HT-29 (cell line): ENCODE measurements around the gene FRK. TPM values are rescaled to one million over a fixed set of nuclear protein-coding genes. Genes with fewer than 3 reads are reported as not detected.
"Not testable (repeated sequence)": the region's sequence is repeated elsewhere in the genome, so short reads cannot be mapped to it uniquely, and the experiment has no call there.

Source experiments
- DNase-seq: peaks from one replicate; pipeline ENCODE4 v3.0.0-alpha.2; 2015; ENCODE audit warnings: low spot score
- total RNA-seq: library from RNA; depleted of rRNA; stranded (reverse); fragments of >200 nt; shearing (Covaris generic); gene quantifications from 2 replicates; pipeline ENCODE4 v1.2.3, GENCODE V29; 2014

FRK gene
- total RNA-seq, 1 experiment from 2014 or later, result 2.1 TPM

DNA sequence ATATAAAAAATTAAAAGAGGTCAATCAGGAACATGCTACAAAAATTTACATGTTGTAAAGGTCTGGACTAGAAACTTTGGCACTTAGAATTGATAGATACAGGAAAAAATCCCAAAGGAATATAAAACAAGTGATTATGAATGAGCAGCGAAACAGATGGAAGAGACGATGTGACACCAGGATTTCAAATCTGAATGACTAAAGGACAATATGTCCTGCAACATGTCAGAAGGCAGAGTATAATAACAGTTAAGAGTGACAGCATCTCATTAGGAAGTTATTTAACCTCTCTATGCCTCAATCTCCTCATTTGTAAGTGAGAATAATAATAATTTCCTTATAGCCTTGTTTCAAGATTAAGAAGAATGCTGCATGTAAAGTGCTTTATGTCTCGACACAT lies 50.3 kb downstream of the FRK start:
- DNase-seq, result no peak

DNA sequence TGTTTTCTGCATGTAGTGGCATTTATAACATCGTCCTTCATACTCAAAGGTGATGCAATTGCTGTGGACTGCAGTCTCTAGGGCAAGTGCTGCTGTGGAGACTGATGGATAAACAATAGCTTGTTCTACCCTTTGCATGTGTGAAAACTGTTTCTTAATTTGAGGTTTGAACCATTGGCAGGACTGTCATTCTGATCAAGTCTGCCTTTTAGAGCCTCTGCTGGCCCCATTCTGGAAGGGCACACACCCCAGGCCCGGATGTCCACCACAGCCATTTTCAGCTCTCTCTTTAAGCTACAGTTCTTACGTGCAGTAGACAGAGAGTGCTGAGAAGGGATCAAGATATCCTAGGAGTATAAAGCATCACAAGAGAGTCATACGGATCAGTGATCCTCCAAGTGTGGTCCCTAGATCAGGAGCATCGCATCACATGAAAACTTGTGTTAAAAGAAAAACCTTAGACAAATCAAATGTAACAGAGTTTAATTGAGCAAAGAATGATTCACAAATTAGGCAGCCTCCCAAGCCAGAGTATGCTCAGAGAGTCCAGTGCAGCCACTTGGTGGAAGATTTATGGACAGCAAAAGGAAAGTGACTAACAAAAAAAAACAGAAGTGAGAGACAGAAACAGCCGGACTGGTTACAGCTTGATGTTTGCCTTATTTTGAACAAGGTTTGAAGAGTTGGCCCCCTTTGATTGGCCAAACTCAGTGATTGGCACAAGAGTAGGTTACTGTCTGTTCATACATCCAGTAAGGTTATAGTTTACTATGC lies 52.0 kb downstream of the FRK start:
- DNase-seq, result no peak

DNA sequence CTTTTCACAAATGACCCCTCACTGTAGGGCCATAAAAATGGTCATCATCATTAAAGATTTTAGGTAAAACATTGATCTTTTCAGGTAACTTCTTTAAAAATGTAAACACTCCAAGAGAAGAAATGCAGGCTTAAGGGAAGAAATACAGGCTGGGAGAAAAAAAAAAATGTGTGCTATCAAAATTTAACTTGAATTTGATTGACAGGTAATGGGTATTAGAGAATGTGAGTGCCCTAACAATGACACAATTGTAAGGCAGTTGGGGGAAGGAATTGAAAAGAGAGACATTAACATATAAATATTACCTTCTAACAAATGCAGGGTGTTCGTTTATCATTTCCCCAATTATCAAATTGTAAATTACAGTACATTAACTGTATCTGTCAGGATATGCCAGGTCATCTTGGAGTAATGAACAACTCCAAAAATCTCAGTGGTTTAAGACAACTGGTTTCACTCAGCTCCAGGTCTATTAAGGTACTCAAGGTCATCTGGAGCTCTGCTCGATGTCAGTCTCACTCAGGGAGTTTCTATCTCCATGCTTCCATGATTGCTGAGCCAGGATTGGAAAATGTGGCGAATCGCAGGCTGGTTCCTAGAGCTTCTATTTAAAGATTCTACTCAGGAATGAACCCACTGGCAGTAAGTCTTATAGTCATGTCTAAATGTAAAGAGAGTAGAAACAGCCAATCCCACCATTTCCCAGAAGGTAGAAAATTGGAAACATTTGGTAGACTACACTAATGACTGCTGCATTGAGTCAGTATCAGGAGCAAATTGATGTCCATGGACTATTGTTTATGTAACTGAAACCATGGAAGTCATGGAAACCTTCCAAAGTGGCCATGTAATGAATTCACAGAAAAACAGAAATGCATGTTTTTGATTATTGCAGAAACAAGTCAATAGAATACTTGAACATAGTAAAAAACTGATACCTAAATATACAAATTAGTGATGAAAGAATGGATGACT lies 55.6 kb downstream of the FRK start:
- DNase-seq, result no peak

DNA sequence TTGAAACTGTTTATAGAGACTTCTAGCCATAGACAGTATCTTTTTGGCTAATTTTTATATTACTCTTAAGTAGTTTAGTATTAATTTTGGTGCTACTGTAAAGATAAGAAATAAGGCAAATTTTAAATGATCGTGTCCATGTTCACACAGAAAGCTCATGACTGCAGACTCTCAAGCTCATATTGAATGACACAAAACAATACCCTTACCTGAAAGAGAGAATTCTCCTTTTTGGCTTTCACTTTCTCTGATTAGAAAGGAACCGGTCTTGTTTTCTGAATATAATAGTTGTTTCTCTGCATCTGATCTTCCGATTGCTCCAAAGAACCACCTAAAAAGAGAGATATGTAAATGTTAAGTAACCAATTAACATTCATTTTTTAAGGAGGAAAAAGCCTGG lies 57.0 kb downstream of the FRK start:
- no peak for DNase-seq

DNA sequence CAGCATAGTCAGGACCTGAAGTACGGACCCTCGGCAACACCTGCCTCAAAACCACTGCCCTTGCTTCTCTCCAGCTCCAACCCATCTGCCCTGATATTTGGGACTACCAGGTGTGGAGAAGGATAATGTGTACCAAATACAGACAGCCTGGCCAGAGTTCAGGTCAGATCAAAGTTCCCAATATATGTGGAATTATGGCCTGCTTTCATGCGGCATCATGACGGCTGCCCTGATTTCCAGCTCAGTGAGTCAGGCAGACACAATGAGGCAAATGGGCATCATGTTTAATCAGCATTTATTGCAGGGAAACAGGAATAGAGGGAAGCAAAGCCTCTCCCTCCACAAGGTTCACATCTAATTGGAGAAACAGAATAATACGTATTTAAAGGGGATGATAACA lies 57.9 kb downstream of the FRK start:
- DNase-seq, result no peak

DNA sequence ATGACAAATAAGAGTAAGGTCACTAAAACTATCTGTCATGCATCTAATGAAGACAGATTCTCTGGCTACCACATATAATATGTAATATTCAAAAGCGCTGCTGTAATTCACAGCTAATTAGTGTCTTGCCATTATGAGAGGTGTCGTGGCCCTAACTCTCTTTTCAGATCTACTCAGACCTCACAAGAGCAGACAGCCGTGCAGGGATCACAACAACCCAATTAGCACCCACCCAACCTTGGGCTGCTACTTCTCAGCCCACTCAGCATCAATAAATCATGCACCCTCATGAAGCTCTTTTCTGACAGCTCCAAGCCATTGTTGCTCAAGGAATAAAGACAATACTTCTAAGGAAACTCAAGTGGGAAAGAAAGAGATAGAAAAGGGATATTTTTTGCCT lies 61.5 kb downstream of the FRK start:
- no peak for DNase-seq

DNA sequence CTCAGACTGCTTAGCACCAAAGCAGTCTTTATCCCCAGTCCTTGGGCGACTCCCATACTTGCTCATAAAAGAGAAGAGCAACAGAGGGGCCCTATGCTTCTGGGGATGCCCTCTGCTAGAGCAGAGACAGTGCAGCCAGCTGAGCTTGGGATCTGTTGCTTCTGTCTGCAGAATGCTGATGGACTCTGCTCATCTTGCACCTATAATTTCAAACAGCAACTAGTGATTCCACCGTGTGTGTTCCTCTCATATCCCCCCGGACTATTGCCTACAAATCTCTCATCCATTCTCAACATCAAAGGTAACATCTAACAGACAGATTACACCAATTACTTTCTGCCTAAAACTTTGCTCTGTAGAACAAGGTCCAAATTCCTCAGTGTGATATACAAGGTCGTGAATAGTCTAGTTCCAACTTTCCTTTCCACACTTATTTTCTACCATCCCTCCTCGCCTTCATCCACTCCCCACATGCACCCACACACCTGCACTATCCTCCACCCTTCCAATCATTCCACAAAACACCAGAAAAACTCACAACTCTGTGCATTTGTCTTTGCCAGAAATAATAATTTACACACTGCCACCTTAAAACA lies 62.6 kb downstream of the FRK start:
- DNase-seq, result no peak

DNA sequence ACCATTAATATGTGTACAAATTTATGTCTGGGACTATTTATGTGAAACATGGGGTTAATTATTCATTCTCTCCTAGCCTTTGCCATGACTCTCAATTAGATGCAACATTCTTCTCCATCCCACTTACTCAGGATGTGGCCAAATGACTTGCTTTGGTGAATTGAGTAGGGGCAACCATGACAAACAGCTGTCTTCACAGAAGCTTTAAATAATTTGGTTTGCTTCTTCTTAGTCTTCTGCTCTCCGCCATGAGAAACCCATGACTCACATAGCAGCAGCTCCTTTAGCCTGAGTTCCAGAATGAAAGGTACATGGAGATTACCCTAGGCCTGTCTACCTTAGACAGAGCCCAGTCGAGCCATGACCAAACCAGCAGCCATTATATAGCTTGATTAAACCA lies 74.7 kb downstream of the FRK start:
- no peak for DNase-seq

DNA sequence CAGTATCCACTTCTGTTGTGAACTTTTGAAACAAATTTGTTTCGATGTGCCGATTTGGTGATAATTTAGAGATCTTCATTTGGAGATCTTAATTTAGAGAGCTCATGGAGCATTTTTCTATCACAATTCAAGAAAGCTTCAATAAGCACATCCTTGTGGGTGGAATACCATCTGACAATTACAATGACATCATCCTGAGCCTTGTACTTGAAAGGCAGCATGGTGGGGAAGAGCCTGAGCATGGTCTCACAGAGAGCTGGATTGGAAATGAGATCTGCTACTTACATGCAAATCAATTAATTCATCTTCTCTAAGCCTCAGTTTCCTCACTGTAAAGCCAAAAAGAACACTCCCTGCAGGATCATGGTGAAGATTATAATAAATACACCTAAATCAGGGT lies 75.9 kb downstream of the FRK start:
- no peak for DNase-seq

DNA sequence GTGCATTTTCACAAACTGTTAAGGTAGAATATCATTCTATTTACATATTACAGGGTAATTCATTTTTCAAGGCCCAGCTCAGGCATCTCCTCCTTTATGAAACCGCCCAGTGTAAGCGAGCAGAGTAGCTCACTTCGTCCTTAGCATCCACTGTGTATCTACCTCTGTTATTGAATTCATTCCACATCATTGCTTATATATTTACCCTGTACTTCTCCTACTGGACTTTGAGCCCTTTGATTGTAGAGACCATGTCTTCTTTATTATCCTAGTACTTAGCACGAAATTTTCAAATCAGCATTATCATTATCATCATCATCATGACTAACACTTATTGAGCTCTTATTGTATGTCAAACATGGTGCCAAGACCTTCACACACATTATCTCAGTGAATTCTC lies 76.7 kb downstream of the FRK start:
- no peak for DNase-seq

DNA sequence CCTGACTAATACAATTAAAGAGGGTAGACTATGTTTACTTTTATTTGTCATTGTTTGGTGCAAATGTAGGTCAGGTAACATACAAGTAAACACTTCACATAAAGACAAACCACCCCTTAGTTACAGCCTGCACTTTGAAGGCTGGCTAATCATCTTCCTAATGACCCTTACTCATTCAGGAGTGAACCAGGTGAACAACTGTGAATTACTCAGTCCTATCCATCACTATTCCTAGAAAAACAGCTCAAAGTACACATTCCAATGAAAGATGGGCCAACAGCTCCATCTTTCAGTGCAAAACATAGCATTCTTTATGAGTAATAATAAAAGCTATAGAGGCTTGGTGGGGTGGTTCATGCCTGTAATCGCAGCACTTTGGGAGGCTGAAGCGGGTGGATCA lies 78.2 kb downstream of the FRK start:
- no peak for DNase-seq

DNA sequence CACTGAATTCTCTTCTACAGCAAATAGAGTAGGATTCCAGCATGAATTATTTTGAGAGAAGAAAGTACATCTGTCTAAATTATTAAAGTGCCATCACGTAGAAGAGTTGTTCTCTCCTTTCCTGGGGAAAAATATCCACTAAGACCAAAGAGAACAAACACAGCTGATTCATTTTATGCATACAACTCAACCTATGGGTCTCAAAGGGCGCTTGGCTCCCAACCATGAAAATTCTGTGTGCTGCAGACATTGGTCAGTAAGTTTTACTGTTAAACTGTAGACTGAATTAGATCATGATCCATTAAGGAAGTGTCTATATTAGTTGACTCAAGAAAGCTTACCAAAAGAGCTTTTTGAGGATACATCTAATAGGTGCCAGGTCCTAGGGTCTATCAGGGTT lies 83.5 kb downstream of the FRK start:
- DNase-seq, result no peak

DNA sequence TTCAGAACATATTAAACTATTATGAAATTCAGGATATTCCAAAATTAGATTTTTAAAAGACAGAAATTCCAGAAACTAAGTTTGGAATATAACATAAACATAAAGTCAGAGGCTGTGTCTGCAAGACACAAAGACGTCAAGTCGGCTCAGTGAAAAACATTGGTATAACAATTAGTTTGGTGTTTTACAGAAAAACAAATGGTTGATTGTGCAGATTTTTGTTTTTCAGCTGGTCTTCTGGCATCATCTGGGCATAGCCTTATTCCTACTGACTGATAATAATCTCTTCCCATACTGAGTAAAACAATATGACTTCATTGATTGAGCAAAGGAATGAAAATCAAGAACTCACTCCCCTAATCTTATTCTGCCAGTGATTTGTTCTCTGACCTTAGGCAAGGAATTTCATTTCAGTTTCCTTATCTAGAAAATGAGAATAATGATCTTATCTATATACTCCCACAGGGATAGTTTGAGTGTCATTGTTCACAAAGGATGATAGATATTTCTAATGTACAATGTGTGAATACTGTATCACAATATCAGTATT lies 84.3 kb downstream of the FRK start:
- DNase-seq, result no peak

DNA sequence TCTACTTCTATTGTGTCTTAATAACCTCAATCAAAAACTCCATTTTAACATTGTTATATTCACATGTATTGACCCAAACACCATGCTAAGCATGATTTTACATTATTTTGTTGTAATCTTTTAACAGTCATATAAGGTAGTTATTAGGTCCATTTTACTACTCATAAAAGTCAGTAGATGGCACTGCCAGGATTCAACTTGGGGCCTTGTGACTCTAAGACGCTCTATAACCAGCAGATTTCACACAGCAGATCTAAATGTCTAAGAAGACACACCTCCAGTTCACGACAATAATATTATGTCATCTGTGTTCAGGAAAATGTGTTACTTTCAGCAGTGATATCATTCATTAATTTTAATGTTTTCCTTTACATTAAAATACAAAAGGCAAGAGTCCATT lies 88.0 kb downstream of the FRK start:
- DNase-seq, result no peak

DNA sequence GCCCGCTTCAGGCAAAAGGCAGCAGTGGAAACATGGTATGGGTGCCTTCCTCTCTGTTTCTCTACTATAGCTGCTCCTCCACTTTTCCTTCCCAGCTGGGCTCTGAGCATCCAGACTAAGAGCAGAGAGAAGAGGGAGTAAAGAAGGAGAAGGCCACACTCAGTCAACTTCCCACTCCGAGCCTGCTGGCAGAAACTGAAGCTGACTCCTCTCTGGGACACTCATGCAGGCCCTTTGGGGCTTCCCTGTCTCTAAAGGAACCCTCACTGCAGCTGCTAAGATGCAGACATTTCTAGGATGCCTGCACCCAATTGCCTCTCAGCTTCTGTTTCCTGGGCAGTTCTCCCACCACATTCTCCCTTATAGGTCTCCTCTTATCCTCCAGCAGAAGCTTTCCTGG lies 88.9 kb downstream of the FRK start:
- no peak for DNase-seq

DNA sequence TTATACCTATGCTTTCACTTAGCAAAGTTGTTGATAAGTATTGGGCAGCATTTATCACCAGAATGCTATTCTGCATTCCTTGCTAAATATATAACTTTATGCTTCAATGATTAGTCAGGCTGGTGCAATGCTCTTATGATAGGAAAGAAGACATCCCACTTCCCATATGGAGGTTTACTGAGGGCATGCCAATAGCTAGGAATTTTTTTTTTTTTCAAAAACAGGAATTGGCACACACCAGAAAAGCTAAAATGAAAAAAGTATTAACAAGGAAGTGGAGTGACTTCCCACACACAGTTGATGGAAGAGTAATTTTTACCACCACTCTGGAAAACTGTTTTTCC lies 90.8 kb downstream of the FRK start:
- no peak for DNase-seq

DNA sequence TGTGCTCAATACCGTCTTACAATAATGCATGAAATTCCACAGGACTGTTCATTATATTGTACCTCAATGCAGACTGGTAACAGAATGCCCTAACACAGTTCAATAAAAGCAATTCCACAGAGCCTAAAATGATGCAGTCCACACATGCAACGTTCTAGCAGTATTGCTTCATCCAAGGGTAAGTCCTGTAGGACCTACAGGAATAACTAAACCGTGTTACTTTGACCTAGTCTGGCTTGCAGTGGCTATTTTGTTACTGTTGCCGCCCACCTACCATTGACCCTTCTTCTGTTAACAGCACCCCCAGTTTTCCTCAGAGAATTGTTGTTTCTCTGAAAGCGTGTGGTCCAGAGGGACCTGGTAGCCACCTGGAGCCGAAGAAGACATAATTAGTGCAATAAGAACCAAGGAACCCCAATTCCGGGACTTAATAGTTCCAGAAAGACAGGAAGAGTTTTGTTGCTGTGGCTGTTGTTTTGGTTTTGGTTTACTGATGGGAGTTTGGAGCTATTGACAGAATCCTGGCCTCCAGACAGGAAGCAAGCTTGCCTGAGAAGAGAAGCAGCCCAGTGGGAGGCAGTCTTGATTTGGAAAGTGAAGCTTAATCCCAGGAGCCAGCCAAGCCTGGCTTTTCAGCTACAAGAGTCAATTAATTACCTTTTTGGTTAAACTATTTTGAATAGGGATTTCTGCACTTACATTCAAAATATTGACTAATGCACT lies 91.3 kb downstream of the FRK start:
- DNase-seq, result no peak

DNA sequence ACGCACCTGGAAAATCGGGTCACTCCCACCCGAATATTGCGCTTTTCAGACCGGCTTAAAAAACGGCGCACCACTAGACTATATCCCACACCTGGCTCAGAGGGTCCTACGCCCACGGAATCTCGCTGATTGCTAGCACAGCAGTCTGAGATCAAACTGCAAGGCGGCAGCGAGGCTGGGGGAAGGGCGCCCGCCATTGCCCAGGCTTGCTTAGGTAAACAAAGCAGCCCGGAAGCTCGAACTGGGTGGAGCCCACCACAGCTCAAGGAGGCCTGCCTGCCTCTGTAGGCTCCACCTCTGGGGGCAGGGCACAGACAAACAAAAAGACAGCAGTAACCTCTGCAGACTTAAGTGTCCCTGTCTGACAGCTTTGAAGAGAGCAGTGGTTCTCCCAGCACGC lies 100.4 kb downstream of the FRK start:
- DNase-seq, result not testable (repeated sequence)

DNA sequence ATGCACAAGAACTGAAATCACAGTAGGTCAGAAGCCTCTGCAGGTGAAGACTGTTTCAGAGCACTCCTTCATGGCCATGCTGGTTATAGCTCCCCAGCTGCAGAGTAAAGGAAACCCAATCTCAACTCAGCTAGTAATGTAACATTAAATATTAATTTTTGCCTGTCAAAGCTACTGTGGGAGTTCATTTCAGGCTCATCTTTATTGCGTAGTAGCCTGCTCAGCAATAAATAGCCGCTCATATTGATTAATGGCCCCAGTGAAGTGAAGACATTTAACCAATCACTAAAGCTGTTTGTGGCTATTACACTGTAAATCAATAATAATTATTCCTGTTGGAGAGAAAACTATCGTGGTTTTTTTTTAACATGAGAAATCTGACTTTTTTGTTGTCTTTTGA lies 101.7 kb downstream of the FRK start:
- no peak for DNase-seq

DNA sequence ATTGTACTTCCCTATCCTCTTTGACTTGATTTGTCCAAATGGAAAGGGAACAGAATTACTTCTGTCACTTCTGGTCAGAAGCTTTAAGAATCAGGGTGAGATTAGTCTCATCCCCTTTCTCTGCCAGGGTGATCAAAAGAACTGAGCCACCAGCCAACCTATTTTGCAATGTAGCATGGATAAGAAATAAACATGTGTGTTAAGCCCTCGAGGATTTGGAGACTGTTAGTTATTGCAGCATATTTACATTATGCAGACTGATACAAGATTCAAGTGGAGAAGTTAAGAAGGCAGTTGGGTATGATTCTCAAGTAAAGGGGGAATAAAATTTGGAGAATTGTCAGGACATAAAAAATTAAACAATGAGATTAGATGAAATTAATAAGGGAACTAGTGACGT lies 106.0 kb downstream of the FRK start:
- DNase-seq, result no peak

DNA sequence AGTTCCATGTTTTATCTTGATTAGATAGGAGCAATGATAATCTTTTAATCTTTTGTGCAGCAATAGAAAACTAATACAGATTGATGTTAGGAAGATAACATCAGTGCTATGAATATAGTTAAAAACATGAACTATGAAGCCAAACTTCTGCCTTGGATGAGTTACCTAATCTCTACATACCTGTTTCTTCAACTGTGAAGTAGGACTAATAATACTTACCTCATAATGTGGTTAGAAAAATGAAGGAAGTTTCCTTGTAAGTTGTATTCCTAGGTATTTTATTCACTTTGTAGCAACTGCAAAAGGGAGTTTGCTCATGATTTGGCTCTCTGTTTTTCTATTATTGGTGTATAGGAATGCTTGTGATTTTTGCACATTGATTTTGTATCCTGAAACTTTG lies 111.9 kb downstream of the FRK start:
- no peak for DNase-seq
